K562 (cell line): ENCODE results near the gene MAPT. TPM values are rescaled to one million over a fixed set of nuclear protein-coding genes. Genes with fewer than 3 reads are reported as not detected.

ENCODE experiments used
- ATAC-seq: fragments of 200-7000 bp; cut with Tn5 transposase; 3 replicates; pipeline ENCODE4 v1.9.1; 2020; ENCODE audit warnings: moderate library complexity
- BruUV-seq: library from RNA; stranded (reverse); fragments of 400-500 nt; replicated peaks from 2 replicates; lab custom pipeline; 2021; lab: Mats Ljungman, UMichigan
- CTCF ChIA-PET: fragments of 300-600 bp; formaldehyde crosslinking; extraction: SDS; loops from one replicate; lab custom pipeline; 2021; ENCODE audit warnings: low intra/inter-chr PET ratio; lab: Yijun Ruan, JAX
- POLR2A ChIA-PET: fragments of 300-600, 350-650 bp; sonication (Branson Sonifier 250); formaldehyde crosslinking; extraction: SDS; loops from one replicate; lab custom pipeline; 2021; ENCODE audit warnings: antibody characterized with exemption, inconsistent platforms; lab: Yijun Ruan, JAX
- DNase-seq, 4 experiments: peaks; one replicate each; pipeline versions ENCODE4 v3.0.0 to v3.0.0-alpha.2; 2011 to 2018; ENCODE audit warnings: low spot score in 3 of 4, mixed read lengths in 3 of 4; ENCODE audit errors: extremely low read depth in 1 of 4
- FAIRE-seq: peaks from 2 replicates; lab custom pipeline; 2011; peaks lifted over from hg19 to GRCh38; lab: Jason Lieb, UNC
- H2AFZ ChIP-seq: 2 replicates; pipeline ENCODE4 v1.6.0; 2011; ENCODE audit warnings: low read depth, low read length, control low read depth, inconsistent platforms
- H3K27ac ChIP-seq: fragments of 200-600 bp; 3 replicates; pipeline ENCODE4 v1.8.0; 2011; ENCODE audit warnings: low read depth, mild to moderate bottlenecking, control low read depth, inconsistent platforms, low read length, moderate library complexity, mixed read lengths; ENCODE audit errors: extremely low read depth
- H3K27me3 ChIP-seq, 2 experiments: fragments of 300-600 bp in 1 of 2; 2 replicates in 1 of 2; 3 replicates in 1 of 2; pipeline versions ENCODE4 v1.6.0 to v1.8.0; 2011; ENCODE audit warnings: inconsistent platforms in 2 of 2, low read length in 2 of 2, mild to moderate bottlenecking in 1 of 2, mixed read lengths in 1 of 2, moderate library complexity in 1 of 2; ENCODE audit not compliant: control insufficient read depth in 2 of 2, insufficient read depth in 2 of 2
- H3K36me3 ChIP-seq: fragments of 300-600 bp; 3 replicates; pipeline ENCODE4 v1.8.0; 2011; ENCODE audit warnings: mild to moderate bottlenecking, low read length, inconsistent platforms; ENCODE audit not compliant: control insufficient read depth, insufficient read depth
- H3K4me1 ChIP-seq, 2 experiments: fragments of 200-600 bp in 1 of 2; replicated peaks in 1 of 2; 2 replicates in 1 of 2; 3 replicates in 1 of 2; pipeline versions ENCODE4 v1.5.1 to v1.8.0; 2011; ENCODE audit warnings: inconsistent platforms in 2 of 2, low read length in 2 of 2, mild to moderate bottlenecking in 1 of 2, mixed read lengths in 1 of 2, moderate library complexity in 1 of 2; ENCODE audit not compliant: control insufficient read depth in 2 of 2, insufficient read depth in 2 of 2
- H3K4me2 ChIP-seq: 2 replicates; pipeline ENCODE4 v1.6.1; 2011; ENCODE audit warnings: low read length, control low read depth, inconsistent platforms, mixed read lengths; ENCODE audit not compliant: insufficient read depth
- H3K4me3 ChIP-seq: fragments of 200-600 bp; sonication (generic), shearing (Covaris generic); 2 replicates; pipeline ENCODE4 v1.5.1; 2016; ENCODE audit warnings: control low read depth, inconsistent platforms
- H3K79me2 ChIP-seq: fragments of 200-600 bp; 3 replicates; pipeline ENCODE4 v1.8.0; 2011; ENCODE audit warnings: low read length, inconsistent platforms; ENCODE audit not compliant: control insufficient read depth, insufficient read depth
- H3K9ac ChIP-seq, 2 experiments: 2 replicates each; pipeline versions ENCODE4 v1.6.0 to v1.6.1; 2011; ENCODE audit warnings: low read depth in 2 of 2, low read length in 2 of 2, control low read depth in 1 of 2, inconsistent platforms in 1 of 2, mild to moderate bottlenecking in 1 of 2, mixed read lengths in 1 of 2; ENCODE audit not compliant: insufficient read depth in 1 of 2
- H3K9me1 ChIP-seq: one replicate; pipeline ENCODE4 v1.6.0; 2011; ENCODE audit warnings: inconsistent platforms, mild to moderate bottlenecking, low read length, moderate library complexity; ENCODE audit not compliant: control insufficient read depth, insufficient read depth
- H3K9me3 ChIP-seq: replicated peaks from 2 replicates; pipeline ENCODE4 v1.5.1; 2011; ENCODE audit warnings: low read depth, low read length, inconsistent platforms; ENCODE audit not compliant: control insufficient read depth, insufficient read depth
- H4K20me1 ChIP-seq: replicated peaks from 2 replicates; pipeline ENCODE4 v1.6.1; 2011; ENCODE audit warnings: low read length, inconsistent platforms, mixed read lengths; ENCODE audit not compliant: control insufficient read depth, insufficient read depth
- C11orf30 ChIP-seq: fragments of 450-650 bp; IDR thresholded peaks from 2 replicates; pipeline ENCODE4 v1.6.1; 2016; ENCODE audit warnings: low read depth, mild to moderate bottlenecking
- FOSL1 ChIP-seq: fragments of 200-800 bp; sonication (Bioruptor generic); conservative IDR thresholded peaks from 2 replicates; pipeline ENCODE4 v1.6.1; 2016; ENCODE audit warnings: missing genetic modification characterization, missing compliant biosample characterization
- HES1 ChIP-seq: fragments of 450-650 bp; IDR thresholded peaks from 2 replicates; pipeline ENCODE4 v1.6.1; 2016; ENCODE audit warnings: low read depth, mild to moderate bottlenecking, moderate library complexity
- HMBOX1 ChIP-seq: sonication (generic); IDR thresholded peaks from 2 replicates; pipeline ENCODE4 v1.6.1; 2016
- IFI16 ChIP-seq: fragments of 250-450 bp; sonication (Bioruptor Pico); IDR thresholded peaks from 2 replicates; pipeline ENCODE4 v2.1.2; 2022; ENCODE audit warnings: mild to moderate bottlenecking, inconsistent platforms
- TAF15 ChIP-seq: fragments of 200-400 bp; formaldehyde crosslinking; IDR thresholded peaks from 2 replicates; pipeline ENCODE4 v1.6.1; 2017; ENCODE audit warnings: mild to moderate bottlenecking, low read depth, low read length, moderate library complexity
- ZKSCAN8 ChIP-seq: fragments of 200-800 bp; sonication (Bioruptor generic); IDR thresholded peaks from 2 replicates; pipeline ENCODE4 v1.6.1; 2016; ENCODE audit warnings: missing genetic modification characterization, missing compliant biosample characterization
- ZNF140 ChIP-seq: fragments of 250-450 bp; sonication (Bioruptor Pico); IDR thresholded peaks from 2 replicates; pipeline ENCODE4 v1.8.0; 2021; ENCODE audit warnings: moderate library complexity, mild to moderate bottlenecking, inconsistent platforms
- ZNF766 ChIP-seq: fragments of 200-800 bp; sonication (Bioruptor generic); conservative IDR thresholded peaks from 2 replicates; pipeline ENCODE4 v1.6.1; 2016; ENCODE audit warnings: missing genetic modification characterization, missing compliant biosample characterization
- WGBS: fragments of 100-300 bp; shearing (Covaris generic); methylation state at CpG from one replicate; pipeline ENCODE4 v1.1.6; 2016; ENCODE audit warnings: low coverage, mixed read lengths; ENCODE audit not compliant: insufficient coverage; ENCODE audit errors: missing lambda C conversion rate; 5-methylcytosine and 5-hydroxymethylcytosine counted together
- in situ Hi-C: fragments of 300-500 bp; cut with MboI; formaldehyde crosslinking; loops from 4 replicates; pipeline ENCODE4 v1.15.0; 2018; ENCODE audit warnings: inconsistent platforms, mixed read lengths
- intact Hi-C: fragments of 100-400 bp; cut with micrococcal nuclease; formaldehyde crosslinking; loops from 2 replicates; pipeline ENCODE4 v1.14.2; 2022
- polyA plus RNA-seq, 8 experiments: library from polyadenylated mRNA; depleted of rRNA in 4 of 8; stranded (reverse) in 5 of 8; unstranded in 3 of 8; fragments of >200 nt; fragmentation: Nextera tagmentation in 2 of 8; fragmentation: Illumina TruSeq in 1 of 8; extraction: Ambion mirVana in 2 of 8; extraction: Trizol in 1 of 8; gene quantifications; 2 replicates each; pipeline versions ENCODE4 v1.2.1 to v1.2.3, GENCODE V29; 2011 to 2014; ENCODE audit warnings: inconsistent platforms in 1 of 8, missing spikeins in 1 of 8
- total RNA-seq, 7 experiments: library from RNA; depleted of rRNA in 6 of 7; stranded (reverse); fragments of >200 nt in 6 of 7; fragmentation: Illumina TruSeq in 2 of 7; extraction: Trizol in 2 of 7; gene quantifications; 2 replicates each; pipeline versions ENCODE4 v1.2.1 to v1.2.3, GENCODE V29; 2011 to 2021; ENCODE audit warnings: low replicate concordance in 1 of 7

Gene MAPT
- total and polyA plus RNA-seq, 9 of the 15 experiments (the other 6 are each of a cell fraction or from before 2014, with no cell fraction given) = 0.04 to 1.1 (median 0.36) TPM

- in situ Hi-C loops = loop anchor here (5.0 to 25.0 kb wide), 3 partner anchors 217 to 837 kb away; no protein-coding TSS in a partner anchor
- H3K36me3 ChIP-seq = no peaks in the 10 kb centered on the region
- no peak overlapping the region for H3K9ac ChIP-seq
- no peak for FAIRE-seq
- ChIA-PET CTCF (no interaction called here), POLR2A (interaction anchor here (1.1 kb wide), 1 partner anchor 9 kb away, joined by 3 read pairs; no protein-coding TSS in a partner anchor)
- 41% methylated on average over 9 of the region's 9 CpGs for WGBS
- no peaks in the 10 kb centered on the region for H3K79me2 ChIP-seq
- H3K4me1 ChIP-seq = peaks cover 0 to 18% of the 10 kb centered on the region in 2 experiments; a peak in 2 of 5 replicates
- no peak overlapping the region for H2AFZ ChIP-seq
- H3K9me3 ChIP-seq = no peaks in the 10 kb centered on the region
- H3K27ac ChIP-seq = no peak overlapping the region
- BruUV-seq = no TSS peak
- intact Hi-C loops = no loop called here
- no peak overlapping the region for H3K4me2 ChIP-seq
- no peaks in the 10 kb centered on the region for H3K27me3 ChIP-seq
- TF ChIP-seq ZKSCAN8 (CRISPR knock-in tag) (0 out of 2 replicates have a peak, but pooled peaks have one; percentile 54), HES1 (no peak)
- no peaks in the 10 kb centered on the region for H3K9me1 ChIP-seq
- H3K4me3 ChIP-seq = no peak overlapping the region
- DNase-seq = no peak
- no peaks in the 10 kb centered on the region for H4K20me1 ChIP-seq
- no peak for ATAC-seq
Observed at GRCh38 chr17:45999900-46000290, 105.5 kb downstream of the MAPT start.

GRCh38 chr17:46000292-46000691 is 105.9 kb downstream of the MAPT start:
- Histone ChIP-seq H3K4me1 (peaks cover 0 to 18% of the 10 kb centered on the region in 2 experiments; a peak in 2 of 5 replicates), H3K36me3 (no peaks in the 10 kb centered on the region), H3K4me3 (no peak overlapping the region), H3K9me1 (no peaks in the 10 kb centered on the region), H3K9me3 (no peaks in the 10 kb centered on the region), H3K9ac (peak overlapping the region in 1 of 2 experiments; percentile 65; a peak in 1 of 4 replicates), H3K4me2 (no peak overlapping the region), H3K27me3 (no peaks in the 10 kb centered on the region), H3K27ac (no peak overlapping the region), H3K79me2 (no peaks in the 10 kb centered on the region), H2AFZ (no peak overlapping the region), H4K20me1 (no peaks in the 10 kb centered on the region)
- ChIA-PET CTCF (interaction anchor here (0.6 kb wide), 1 partner anchor 208 kb away, joined by 4 read pairs; no protein-coding TSS in a partner anchor), POLR2A (interaction anchor here (1.0 to 1.1 kb wide), 2 partner anchors 9 to 93 kb away, joined by 3 read pairs; no protein-coding TSS in a partner anchor)
- FAIRE-seq (no peak), DNase-seq (no peak), ATAC-seq (no peak)
- in situ Hi-C loops (loop anchor here (5.0 to 10.0 kb wide), 2 partner anchors 217 to 285 kb away; no protein-coding TSS in a partner anchor), intact Hi-C loops (no loop called here)
- no TSS peak for BruUV-seq
- 71% methylated on average over 7 of the region's 7 CpGs for WGBS
- no peak for TF ChIP-seq FOSL1 (tag)
- TF ChIP-seq HMBOX1 = no peak
- TF ChIP-seq IFI16 (CRISPR knock-in tag) = no peak
- TF ChIP-seq ZNF140 (CRISPR knock-in tag) = no peak
- no peak for TF ChIP-seq TAF15
- no peak for TF ChIP-seq ZNF766 (CRISPR knock-in tag)
- TF ChIP-seq C11orf30 = no peak
